Subcutaneous adipose tissue (tissue), 4 donors: Measurements from ENCODE around the gene RFX1. TPM values are rescaled to one million over a fixed set of nuclear protein-coding genes. Genes with fewer than 3 reads are reported as not detected.

Source experiments
- CTCF ChIP-seq: fragments of 450-650 bp; IDR thresholded peaks from one replicate; pipeline ENCODE4 v1.5.1; 2016; ENCODE audit warnings: low read depth, mild to moderate bottlenecking, control low read depth, antibody characterized with exemption, moderate library complexity
- total RNA-seq, 4 donors: library from RNA; depleted of rRNA; stranded (reverse); fragments of >200 nt; gene quantifications; one replicate each; pipeline ENCODE4 v1.1.0, GENCODE V29; 2016

RFX1 gene
- total RNA-seq, 4 donors from 2014 or later: 2.2 to 4.1 (median 2.2) TPM

- TF ChIP-seq CTCF: no peak
Observed at GRCh38 chr19:14002571-14003250, 3.4 kb downstream of the RFX1 start.

DNA sequence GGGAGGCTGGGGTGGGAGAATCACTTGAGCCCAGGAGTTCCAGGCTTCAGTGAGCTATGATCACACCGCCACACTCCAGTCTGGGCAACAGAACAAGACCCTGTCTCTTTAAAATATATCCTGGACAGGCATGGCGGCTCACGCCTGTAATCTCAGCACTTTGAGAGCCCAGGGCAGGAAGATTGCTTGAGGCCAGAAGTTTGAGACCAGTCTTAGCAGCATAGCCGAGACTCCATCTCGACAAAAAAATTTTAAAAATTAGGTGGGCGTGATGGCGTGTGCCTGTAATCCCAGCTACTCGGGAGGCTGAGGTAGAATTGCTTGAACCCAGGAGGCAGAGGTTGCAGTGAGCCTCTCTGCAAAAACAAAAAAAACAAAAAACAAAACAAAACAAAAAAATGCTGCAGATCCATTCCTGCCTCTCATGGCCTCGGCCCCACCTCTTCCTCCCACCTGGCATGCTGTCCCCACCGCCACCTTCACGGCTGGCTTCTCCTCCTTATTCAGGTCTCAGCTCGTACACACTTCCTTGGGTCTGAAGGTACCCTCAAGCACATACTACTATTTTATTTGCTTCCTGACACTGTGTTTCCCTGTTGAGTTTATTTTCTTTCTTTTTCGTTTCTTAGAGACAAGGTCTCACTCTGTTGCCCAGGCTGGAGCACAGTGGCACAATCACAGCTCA is 5.3 kb downstream of the RFX1 start:
- no peak for TF ChIP-seq CTCF

- TF ChIP-seq CTCF: no peak
Observed at GRCh38 chr19:13999085-13999484, 7.0 kb downstream of the RFX1 start.

DNA sequence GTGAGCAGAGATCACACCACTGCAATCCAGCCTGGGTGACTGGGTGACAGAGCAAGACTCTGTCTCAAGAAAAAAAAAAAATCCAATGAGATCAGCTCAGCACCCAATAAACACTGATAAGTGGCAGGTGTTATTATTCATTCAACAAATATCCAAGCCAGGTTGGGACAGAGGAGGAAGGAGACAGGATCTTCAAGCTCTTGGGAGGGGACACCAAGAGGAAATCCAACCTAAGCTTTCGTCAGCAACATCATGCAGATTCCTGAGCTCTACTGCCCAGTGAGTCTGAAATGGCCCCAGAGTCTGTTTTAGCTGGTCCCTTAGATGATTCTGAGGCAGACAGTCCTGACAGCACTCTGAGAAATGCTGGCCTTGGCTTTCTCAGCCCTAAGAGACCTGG is 7.7 kb downstream of the RFX1 start:
- no peak for TF ChIP-seq CTCF

GRCh38 chr19:13997631-13997962 is 8.5 kb downstream of the RFX1 start:
- TF ChIP-seq CTCF: no peak

DNA sequence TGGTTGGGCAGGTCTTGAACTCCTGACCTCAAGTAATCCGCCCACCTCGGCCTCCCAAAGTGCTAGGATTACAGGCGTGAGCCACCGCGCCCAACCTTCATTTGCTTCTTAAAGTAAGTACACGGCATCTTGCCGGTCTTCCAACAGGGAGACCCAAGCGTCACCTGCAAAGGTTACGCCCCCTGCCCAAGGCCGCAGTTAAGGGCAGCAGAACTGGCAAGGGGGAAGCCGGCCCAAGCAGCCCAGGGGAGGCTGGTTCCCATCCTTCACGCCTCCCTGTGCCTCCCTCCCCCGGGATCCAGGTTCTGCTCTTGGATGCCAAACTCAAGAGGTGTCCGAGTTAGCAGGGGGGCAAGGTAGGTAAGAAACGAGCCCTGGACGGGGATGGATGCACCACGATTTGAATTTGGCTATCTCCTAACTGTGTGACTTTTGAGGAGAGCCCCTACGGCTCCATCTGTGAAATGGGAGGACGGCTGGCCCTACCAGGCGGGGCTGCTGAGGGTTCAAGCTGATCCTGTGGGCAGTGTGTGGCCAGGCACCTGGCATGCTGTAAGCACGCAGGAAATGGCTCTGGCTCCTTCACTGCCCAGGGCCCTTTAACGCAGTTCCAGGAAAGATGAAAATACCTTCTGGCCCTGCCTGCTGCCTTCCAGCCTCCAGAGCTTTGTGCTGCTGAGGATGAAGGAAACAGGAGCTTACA is 9.0 kb downstream of the RFX1 start:
- no peak for TF ChIP-seq CTCF
